RWPE1 (cell line): ENCODE measurements around the gene TNIP1.
A peak's percentile ranks its signal among the peaks of the same experiment; 100 is the strongest.

Experiments
- CTCF ChIA-PET: fragments of 350-600 bp; sonication (Branson Sonifier 250); formaldehyde crosslinking; extraction: SDS; loops from one replicate; lab custom pipeline; 2021; lab: Yijun Ruan, JAX
- POLR2A ChIA-PET: fragments of 400-600 bp; formaldehyde crosslinking; extraction: SDS; loops from one replicate; lab custom pipeline; 2020; ENCODE audit warnings: antibody characterized with exemption; ENCODE audit not compliant: low non-redundant PET; lab: Yijun Ruan, JAX
- DNase-seq: peaks from one replicate; pipeline ENCODE4 v3.0.0; 2012; ENCODE audit warnings: low spot score
- H3K27ac ChIP-seq: fragments of 450-650 bp; 2 replicates; pipeline ENCODE4 v1.5.1; 2017
- TF ChIP-seq, protein P1 (sequence below): fragments of 450-650 bp; conservative IDR thresholded peaks from 2 replicates; pipeline ENCODE4 v1.5.1; 2017; ENCODE audit warnings: low read depth, mild to moderate bottlenecking

The TNIP1 gene

DNA sequence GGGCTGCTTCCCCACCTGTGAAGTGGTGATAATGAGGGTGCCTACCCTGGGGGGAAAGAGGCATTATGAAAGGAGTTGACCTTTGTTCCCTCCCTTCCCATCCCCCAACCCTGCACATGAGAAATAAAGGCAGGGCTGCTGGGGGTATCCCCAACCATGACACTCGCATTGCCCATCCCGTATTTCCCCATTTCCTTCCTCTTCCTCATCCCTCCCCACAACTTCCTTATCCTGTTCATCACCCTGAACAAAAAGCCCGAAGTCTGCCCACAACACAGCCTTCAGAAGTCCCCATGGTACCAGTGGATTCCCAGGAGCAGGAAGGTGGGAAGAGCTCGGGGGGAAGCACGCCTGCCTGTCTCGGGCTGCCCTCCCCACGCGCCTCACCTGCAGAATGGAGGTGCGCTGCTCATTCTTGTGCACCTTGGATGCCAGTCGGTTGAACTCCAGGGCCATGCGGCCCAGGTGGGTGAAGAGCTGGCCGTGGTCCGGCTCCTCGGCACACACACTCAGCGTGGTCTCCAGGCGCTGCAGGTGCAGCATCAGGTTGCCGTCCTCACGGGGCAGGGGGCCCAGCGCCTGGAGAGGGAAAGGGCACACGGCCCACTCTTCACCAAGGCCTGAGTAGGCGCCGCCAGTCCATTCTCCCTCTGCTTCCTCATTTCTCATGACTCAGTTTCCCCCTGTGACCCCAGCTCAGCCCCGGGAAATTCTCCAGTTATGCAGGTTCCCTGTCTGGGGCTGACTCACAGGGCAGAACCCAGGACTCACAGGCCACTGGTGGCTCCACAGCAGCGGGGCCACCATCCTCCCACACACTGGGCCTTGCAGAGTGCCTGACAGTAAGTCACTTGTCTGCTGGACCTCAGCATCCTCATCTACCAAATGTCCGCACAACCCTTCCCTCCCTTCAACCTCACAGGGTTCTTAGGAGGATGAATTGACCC lies 24.2 kb downstream of the TNIP1 start:
- CTCF ChIA-PET = interaction anchor here (0.6 to 0.7 kb wide), 3 partner anchors 8 to 20 kb away, joined by 3 to 5 read pairs (median 3); no protein-coding TSS in a partner anchor
- TF ChIP-seq, protein P1, sequence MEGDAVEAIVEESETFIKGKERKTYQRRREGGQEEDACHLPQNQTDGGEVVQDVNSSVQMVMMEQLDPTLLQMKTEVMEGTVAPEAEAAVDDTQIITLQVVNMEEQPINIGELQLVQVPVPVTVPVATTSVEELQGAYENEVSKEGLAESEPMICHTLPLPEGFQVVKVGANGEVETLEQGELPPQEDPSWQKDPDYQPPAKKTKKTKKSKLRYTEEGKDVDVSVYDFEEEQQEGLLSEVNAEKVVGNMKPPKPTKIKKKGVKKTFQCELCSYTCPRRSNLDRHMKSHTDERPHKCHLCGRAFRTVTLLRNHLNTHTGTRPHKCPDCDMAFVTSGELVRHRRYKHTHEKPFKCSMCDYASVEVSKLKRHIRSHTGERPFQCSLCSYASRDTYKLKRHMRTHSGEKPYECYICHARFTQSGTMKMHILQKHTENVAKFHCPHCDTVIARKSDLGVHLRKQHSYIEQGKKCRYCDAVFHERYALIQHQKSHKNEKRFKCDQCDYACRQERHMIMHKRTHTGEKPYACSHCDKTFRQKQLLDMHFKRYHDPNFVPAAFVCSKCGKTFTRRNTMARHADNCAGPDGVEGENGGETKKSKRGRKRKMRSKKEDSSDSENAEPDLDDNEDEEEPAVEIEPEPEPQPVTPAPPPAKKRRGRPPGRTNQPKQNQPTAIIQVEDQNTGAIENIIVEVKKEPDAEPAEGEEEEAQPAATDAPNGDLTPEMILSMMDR = no peak
- H3K27ac ChIP-seq = no peak overlapping the region
- no peak for DNase-seq
- POLR2A ChIA-PET = no interaction called here

DNA sequence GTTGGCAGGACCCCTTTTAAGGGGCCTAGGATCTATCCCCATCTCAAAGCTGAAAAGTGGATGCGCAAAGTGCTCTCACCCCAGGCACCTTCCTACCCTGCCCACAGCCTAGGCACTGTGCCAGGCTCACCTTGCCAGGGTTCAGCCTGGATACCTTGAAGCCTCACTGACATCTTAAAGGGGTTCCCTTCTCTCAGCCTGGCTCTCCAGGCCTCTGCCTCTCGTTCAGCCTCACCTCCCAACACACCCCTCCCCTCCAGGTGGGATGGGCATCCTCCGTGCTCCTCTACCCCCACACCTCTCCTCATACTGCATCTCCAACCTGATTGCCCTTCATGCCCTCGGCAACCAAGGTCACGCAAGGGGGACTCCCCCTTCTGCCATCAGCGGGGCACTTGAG lies 25.5 kb downstream of the TNIP1 start:
- TF ChIP-seq, protein P1 = no peak
- ChIA-PET CTCF (interaction anchor here (1.0 to 1.2 kb wide), 2 partner anchors 70 to 110 kb away, joined by 3 read pairs; no protein-coding TSS in a partner anchor), POLR2A (no interaction called here)
- DNase-seq = no peak
- H3K27ac ChIP-seq = no peak overlapping the region

GRCh38 chr5:151054709-151055108 lies 26.1 kb downstream of the TNIP1 start:
- DNase-seq = no peak
- ChIA-PET CTCF (interaction anchor here (0.6 to 1.2 kb wide), 4 partner anchors 30 to 110 kb away, joined by 3 to 5 read pairs (median 3); no protein-coding TSS in a partner anchor), POLR2A (no interaction called here)
- peak overlapping the region; percentile 17; the same call in 1 of the 2 replicates for H3K27ac ChIP-seq
- TF ChIP-seq, protein P1 = no peak

DNA sequence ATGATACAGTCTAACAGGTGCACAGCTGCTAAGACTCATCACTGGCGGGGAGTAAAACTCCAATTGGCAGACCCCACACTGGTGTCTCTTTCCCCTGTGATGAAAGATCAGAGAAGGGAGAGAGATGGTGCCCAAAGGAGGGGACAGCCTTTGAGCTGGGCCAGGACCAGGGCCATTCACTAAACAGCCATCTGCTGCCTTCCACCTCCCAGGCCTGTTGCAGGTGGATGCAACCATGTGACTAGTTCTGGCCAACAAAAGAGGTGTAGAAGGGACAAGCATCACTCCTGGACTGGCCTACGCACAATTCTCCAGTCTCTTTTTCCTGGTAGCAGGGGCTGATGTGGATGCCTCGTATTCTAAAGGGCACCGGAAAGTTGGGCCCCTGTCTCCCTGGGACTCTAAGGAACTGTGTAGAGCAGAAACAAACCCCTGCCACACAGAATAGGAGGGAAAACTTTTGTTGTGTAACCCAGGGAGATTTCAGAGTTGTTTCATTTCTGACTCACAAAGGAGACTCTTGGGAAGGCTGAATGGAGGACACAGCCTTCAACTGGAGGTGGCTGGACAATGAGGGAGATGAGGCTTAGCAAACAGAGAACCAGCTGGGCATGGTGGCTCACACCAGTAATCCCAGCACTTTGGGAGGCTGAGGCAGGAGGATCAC lies 26.9 kb downstream of the TNIP1 start:
- ChIA-PET POLR2A (no interaction called here), CTCF (interaction anchor here (1.2 to 8.0 kb wide), 2 partner anchors 31 to 62 kb away, joined by 5 to 138 read pairs; no protein-coding TSS in a partner anchor)
- TF ChIP-seq, protein P1 = no peak

GRCh38 chr5:151052836-151053235 lies 28.0 kb downstream of the TNIP1 start:
- no peak overlapping the region for H3K27ac ChIP-seq
- ChIA-PET CTCF (interaction anchor here (0.5 to 8.0 kb wide), 9 partner anchors 10 to 607 kb away, joined by 3 to 138 read pairs (median 9); no protein-coding TSS in a partner anchor), POLR2A (no interaction called here)
- TF ChIP-seq, protein P1 = no peak
- DNase-seq = no peak

More for the DNA sequence above, 26.9 kb downstream of the TNIP1 start:
- DNase-seq = no peak
- H3K27ac ChIP-seq = peak overlapping the region; percentile 17; the same call in 1 of the 2 replicates
